NCI-H2081 treated with DMSO at 0.1 percent for 48 hours (cell line): ENCODE results near the gene ADAMTS14.

ENCODE experiments used
- DNase-seq: peaks from one replicate; lab custom pipeline; 2025; lab: John Stamatoyannopoulos, UW

Gene ADAMTS14

DNA sequence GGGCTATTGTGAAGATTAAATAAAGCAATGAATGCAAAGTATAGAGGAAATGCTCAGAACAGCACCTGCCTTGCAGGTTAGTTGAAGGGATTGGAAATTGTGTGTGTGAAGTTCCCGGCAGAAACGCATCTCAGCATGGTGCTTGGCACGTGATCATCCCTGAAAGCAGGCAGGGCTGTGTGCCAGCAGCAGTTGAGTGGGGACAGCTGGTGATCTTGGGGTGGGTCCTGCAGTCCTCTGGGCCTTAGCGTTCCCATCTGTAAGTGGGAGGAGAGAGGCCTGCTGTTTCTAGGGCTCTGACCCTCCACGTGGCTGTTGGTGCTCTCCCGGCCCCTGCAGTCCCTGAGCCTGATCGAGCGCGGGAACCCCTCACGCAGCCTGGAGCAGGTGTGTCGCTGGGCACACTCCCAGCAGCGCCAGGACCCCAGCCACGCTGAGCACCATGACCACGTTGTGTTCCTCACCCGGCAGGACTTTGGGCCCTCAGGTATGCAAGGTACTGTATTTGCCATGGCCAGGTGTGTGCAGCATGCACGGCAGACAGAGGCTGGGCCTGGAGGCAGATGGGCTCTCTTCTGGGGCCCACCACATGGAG lies 57.6 kb downstream of the ADAMTS14 start:
- DNase-seq, result peak; percentile 55

DNA sequence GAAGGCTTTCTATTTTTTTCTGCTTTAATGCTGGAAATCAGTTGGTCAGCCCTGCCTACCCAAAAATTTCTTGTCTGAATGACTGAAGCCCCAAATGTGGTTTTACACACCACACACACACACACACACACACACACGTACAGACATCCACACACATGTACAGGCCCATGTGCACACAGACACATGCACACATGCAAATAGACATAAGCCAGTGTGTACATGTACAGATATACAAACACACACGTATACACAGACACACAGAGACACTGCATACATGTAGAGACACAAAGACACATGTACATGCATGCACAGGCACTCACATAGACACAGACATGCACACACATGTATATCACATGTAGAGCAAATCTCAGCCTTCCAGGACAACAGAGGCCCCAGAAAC lies 58.6 kb downstream of the ADAMTS14 start:
- DNase-seq, result no peak

DNA sequence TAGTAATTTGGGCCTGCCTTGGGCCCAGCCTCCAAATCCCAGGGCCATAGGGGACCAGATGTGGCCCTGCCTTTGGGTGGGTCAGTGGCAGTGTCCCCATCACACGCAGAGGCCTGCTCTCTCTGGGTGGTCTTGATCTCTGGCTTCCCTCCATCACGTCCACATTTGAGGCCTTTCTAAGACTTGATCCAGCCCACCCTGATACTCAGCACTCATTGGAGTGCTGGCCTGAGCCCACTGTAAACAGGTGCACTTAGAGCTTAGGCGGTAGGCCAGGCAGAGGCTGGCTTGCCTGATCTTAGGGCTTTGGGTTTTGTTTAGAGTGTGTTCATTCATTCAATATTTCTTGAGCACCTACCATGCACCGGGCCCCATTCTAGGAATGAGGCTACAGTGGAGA lies 60.3 kb downstream of the ADAMTS14 start:
- DNase-seq, result no peak

GRCh38 chr10:70733051-70733450 lies 60.7 kb downstream of the ADAMTS14 start:
- DNase-seq, result no peak

DNA sequence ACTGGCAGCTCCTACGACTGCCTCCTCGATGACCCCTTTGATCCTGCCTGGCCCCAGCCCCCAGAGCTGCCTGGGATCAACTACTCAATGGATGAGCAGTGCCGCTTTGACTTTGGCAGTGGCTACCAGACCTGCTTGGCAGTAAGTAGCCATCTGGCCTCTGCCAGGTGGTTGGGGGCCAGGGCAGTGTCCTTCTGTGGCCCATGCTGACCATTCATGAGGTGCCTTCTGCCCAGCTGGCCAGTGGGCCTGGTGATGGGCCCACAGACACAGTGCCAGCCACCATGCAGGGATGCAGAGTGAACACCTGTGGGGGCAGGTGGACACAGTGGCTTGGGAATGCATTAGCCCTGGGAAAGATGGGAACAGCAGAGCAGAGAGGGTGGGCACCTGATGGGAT lies 62.9 kb downstream of the ADAMTS14 start:
- DNase-seq, result no peak

DNA sequence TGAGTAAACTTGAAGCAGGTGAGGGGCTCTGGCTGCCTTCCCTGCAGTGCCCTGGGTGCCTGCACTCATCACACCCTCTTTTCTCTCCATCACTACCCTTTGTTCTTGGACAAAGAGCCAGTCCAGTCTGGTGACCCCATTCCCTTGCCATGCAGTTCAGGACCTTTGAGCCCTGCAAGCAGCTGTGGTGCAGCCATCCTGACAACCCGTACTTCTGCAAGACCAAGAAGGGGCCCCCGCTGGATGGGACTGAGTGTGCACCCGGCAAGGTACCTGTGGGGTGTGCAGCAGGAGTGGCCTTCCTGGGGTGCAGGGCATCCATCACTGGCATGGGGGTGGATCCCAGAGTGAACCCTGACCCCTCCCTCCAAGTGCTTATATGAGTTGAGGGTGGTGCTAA lies 64.2 kb downstream of the ADAMTS14 start:
- DNase-seq, result no peak

GRCh38 chr10:70737250-70737649 lies 64.9 kb downstream of the ADAMTS14 start:
- no peak for DNase-seq

- DNase-seq, result no peak
These were observed 65.9 kb downstream of the ADAMTS14 start for GRCh38 chr10:70738006-70738760.

- no peak for DNase-seq
These were observed 66.4 kb downstream of the ADAMTS14 start for GRCh38 chr10:70738761-70739121.

DNA sequence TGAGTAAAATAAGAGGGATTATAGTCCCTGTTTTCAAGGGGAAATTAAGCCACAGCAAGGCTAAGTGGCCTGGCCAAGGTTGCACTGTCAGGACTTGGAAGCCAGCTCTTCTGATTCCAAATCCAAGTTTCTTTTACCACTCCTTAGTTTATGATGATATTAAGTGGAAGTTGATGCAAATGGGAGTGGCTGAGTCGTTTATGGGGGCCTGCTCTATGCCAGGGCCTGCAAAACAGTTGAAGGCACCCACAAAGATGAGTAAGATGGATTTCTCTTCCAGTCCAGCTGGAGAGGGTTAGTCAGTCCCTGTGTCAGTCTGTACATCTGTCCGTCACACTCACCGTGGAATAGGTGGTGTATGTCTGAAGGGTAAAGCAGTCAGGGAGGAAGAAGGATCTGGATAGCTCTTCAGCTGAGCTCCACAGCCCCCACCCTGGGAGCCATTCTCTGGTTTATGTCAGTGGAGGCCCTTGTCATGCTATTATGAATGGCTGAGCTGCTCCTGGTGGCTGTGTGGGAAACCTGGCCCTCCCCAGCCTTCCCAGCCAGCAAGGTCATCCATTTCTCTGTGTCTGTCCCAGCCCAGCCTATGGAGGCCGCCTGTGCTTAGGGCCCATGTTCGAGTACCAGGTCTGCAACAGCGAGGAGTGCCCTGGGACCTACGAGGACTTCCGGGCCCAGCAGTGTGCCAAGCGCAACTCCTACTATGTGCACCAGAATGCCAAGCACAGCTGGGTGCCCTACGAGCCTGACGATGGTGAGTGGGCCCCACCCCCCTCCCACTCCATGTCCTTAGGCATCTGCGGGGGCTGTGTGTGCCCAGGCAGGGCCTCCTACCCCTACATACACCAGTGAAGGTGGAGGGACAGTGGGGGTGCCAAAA lies 68.3 kb downstream of the ADAMTS14 start:
- no peak for DNase-seq

DNA sequence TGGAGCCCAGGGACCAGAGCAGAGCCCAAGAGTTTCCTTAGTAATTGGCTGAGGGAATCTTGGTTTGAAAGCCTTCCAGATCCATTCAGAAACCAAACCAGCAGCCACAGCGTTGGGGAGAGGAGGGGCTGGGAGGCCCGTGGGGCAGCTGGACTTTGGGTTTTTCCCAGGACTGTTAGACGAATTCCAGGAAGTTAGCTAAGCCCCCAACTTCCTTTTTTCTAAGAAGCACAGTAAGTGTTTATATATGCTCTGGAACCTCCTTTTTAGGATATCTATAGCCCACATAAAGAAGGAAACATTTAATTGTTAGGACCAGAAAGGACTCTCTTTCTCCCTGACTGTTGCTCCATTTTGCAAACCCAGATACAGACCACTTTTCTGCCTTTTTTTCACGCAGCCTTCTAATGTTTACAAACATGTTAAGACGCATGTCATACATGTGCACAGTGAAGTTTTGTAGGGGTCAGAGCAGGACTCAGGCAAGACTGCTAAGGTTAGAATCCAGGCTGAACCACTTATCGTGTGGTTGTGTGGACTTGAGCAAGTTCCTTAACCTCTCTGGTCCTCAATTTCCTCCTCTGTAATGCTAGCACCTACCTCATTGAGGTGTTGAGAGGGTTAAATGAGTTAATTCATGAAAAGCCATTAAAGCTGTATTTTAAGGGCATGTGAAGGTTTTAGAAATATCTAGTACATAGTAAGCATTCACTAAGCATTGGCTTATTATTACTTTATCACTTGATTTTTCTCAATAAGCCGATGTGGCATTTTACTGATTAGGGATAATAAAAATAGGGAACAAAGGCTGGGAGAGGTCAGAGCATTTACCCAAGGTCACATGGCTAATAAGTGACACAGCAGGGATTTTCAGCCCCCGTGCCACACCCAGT lies 70.5 kb downstream of the ADAMTS14 start:
- DNase-seq, result no peak

DNA sequence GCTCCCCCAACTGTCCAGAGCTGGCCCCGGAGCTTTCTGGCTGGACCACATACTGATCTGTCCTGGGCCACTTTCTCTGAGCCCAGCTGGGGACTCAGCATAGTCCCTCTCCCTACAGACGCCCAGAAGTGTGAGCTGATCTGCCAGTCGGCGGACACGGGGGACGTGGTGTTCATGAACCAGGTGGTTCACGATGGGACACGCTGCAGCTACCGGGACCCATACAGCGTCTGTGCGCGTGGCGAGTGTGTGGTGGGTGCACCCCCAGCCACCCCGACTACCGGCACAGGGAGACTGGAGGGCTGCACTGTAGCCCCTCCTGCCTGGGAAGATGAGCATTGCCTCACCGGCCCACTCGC lies 71.1 kb downstream of the ADAMTS14 start:
- no peak for DNase-seq

GRCh38 chr10:70743879-70744278 lies 71.6 kb downstream of the ADAMTS14 start:
- no peak for DNase-seq

GRCh38 chr10:70744617-70745143 lies 72.4 kb downstream of the ADAMTS14 start:
- DNase-seq, result no peak

GRCh38 chr10:70745555-70745954 lies 73.2 kb downstream of the ADAMTS14 start:
- no peak for DNase-seq

GRCh38 chr10:70747192-70747965 lies 75.1 kb downstream of the ADAMTS14 start:
- DNase-seq, result no peak

GRCh38 chr10:70748305-70748704 lies 76.0 kb downstream of the ADAMTS14 start:
- no peak for DNase-seq

DNA sequence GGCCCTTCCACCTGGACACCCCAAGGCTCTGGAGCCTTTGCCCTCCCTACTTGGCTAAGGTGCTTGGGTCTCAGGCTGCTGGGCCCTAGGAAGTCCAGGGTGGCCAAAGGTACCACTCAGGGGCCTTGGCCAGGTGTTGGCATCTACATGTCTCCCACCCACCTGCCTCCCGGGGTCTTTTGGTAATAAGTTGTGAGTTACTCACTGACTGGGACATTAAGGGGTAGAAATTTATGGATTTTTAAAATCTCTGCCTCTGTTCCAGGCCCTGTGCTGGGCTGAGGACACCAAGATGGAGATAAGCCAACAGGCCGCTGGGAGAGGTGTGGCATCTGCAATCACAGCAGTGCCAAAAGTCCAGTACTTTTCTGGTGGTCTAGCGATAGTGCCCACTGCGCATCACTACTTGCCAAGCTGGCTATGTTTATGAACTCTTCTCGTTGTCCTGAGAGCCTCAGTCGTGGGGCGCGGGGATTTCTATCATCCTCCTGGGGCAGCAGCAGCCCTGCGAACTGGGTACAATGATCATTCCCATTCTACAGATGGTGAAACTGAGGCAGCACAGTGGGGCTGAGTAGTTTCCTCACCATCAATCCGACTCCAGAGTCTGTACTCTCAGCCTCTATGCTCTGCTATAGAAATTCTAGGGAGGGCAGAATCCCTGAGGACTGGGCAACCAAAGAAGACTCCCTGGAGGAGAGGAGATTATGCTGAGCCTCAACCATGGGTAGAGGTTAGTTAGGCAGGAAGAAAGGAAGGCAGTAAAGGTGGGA lies 76.7 kb downstream of the ADAMTS14 start:
- no peak for DNase-seq

DNA sequence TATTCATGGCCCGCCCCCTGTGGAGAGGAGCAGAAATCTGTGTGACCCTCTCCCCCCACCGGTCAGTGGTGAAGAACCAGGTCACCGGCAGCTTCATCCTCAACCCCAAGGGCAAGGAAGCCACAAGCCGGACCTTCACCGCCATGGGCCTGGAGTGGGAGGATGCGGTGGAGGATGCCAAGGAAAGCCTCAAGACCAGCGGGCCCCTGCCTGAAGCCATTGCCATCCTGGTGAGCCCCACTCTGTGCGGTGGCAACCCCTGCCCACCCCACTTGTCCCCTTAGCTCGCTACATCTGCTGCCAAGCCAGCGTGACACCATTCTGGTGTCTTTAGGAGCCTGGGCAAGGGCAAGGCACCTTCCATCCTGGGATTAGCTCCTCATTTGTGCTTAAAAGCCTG lies 77.5 kb downstream of the ADAMTS14 start:
- DNase-seq, result no peak

DNA sequence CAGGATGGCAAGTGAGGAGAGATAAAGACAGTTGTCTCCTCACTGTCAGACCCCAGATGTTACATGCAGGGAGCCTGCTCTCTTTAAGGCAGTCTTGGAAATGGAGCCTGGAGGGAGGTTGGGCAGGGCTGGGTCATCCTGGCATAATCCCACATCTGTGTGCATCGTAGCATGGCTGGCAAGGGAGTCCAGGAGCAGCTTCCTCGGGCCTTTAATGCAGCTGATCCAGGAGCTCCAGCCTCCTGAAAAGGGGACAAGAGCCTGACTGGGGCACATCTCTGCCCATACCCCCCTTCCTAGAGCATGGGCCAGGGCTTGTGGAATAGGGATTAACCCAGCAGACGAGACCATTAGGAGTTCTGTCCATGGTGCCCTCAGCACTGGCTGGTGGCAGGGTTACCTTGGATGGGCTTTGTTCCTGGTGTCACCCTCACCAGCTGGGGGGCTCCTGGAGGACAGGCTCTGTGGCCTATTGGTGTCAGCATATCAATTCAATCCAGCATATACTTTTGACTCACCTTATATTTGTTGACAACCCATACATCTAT lies 77.9 kb downstream of the ADAMTS14 start:
- no peak for DNase-seq
